GM12872 (cell line): ENCODE measurements around the gene ZNF366.

Experiments
- TF ChIP-seq, protein P1 (sequence below): IDR thresholded peaks from 3 replicates; pipeline ENCODE4 v1.5.1; 2011; ENCODE audit warnings: low read depth, mild to moderate bottlenecking, low read length, moderate library complexity; ENCODE audit not compliant: insufficient read depth

Gene ZNF366

GRCh38 chr5:72531496-72532190 lies 24.4 kb upstream of the ZNF366 start:
- TF ChIP-seq, protein P1, sequence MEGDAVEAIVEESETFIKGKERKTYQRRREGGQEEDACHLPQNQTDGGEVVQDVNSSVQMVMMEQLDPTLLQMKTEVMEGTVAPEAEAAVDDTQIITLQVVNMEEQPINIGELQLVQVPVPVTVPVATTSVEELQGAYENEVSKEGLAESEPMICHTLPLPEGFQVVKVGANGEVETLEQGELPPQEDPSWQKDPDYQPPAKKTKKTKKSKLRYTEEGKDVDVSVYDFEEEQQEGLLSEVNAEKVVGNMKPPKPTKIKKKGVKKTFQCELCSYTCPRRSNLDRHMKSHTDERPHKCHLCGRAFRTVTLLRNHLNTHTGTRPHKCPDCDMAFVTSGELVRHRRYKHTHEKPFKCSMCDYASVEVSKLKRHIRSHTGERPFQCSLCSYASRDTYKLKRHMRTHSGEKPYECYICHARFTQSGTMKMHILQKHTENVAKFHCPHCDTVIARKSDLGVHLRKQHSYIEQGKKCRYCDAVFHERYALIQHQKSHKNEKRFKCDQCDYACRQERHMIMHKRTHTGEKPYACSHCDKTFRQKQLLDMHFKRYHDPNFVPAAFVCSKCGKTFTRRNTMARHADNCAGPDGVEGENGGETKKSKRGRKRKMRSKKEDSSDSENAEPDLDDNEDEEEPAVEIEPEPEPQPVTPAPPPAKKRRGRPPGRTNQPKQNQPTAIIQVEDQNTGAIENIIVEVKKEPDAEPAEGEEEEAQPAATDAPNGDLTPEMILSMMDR, result no peak

DNA sequence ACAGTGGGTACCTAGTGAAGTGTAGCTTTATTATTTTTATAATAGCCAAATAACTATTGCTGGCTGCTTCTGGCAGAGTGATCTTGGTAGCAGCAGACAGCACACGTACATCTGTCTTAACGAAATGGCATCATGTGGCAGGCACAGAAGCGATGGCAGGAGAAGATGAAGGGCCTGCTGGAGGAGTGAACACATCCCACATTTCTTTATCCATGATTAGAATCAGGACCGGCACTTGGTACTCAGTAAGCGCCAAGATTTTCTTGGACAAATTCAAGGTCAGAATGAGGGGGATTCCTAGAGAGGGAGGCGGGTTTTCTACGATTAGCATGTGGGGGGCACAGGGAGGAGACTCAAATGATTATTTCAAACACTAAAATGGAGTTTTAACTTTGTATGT lies 23.0 kb upstream of the ZNF366 start:
- TF ChIP-seq, protein P1, result no peak

GRCh38 chr5:72529383-72529782 lies 22.2 kb upstream of the ZNF366 start:
- TF ChIP-seq, protein P1, result no peak

- TF ChIP-seq, protein P1, result no peak
Measured at GRCh38 chr5:72525816-72526215, 18.6 kb upstream of the ZNF366 start.

GRCh38 chr5:72523960-72524582 lies 16.9 kb upstream of the ZNF366 start:
- TF ChIP-seq, protein P1, result peak; percentile 53; the same call in 2 of the 3 replicates

DNA sequence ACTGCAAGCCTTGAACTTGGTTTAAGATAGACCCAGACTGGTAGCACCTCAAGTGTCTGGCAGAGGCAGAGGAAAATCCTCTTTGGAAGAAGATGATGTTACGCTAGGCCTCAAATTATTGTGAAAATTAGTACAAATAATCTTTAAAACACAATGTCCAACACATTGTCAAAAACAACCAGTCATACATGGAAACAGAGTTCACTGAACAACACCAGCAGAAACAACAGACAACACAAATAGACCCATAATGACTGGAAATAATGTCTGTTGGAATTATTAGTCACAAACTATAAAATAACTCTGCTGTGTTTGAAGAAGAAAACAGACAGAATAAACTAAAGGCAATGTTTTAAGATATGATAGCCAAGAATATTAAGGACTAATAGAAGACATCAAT lies 15.4 kb upstream of the ZNF366 start:
- TF ChIP-seq, protein P1, result no peak

DNA sequence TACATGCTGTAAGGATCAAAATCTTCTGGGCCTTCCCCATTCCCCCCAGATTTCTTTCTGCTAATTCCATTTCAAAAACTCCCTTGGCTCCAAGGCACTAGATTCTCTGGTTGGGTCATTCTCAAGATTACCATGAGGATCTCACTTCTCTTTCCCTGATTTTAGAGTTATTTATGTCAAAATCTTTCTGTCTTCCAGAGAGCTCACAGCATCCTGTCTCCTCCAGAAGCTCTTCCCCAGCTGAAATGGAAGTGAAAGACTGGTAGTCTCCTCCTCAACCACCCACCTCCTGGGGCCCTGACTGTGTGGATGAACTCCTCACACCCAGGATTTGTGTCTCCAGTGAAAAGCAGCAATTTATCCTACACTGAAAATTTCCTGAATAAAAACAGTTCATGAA lies 11.9 kb upstream of the ZNF366 start:
- TF ChIP-seq, protein P1, result no peak
